ENCODE results near the gene ZBED4. TPM values are rescaled to one million over a fixed set of nuclear protein-coding genes. Genes with fewer than 3 reads are reported as not detected.
A peak's percentile ranks its signal among the peaks of the same experiment; 100 is the strongest.

The ZBED4 gene
- total and polyA plus RNA-seq, 2 of the 13 experiments (the other 11 are each of a cell fraction or from before 2014, with no cell fraction given): 5.4 to 9.6 TPM

DNA sequence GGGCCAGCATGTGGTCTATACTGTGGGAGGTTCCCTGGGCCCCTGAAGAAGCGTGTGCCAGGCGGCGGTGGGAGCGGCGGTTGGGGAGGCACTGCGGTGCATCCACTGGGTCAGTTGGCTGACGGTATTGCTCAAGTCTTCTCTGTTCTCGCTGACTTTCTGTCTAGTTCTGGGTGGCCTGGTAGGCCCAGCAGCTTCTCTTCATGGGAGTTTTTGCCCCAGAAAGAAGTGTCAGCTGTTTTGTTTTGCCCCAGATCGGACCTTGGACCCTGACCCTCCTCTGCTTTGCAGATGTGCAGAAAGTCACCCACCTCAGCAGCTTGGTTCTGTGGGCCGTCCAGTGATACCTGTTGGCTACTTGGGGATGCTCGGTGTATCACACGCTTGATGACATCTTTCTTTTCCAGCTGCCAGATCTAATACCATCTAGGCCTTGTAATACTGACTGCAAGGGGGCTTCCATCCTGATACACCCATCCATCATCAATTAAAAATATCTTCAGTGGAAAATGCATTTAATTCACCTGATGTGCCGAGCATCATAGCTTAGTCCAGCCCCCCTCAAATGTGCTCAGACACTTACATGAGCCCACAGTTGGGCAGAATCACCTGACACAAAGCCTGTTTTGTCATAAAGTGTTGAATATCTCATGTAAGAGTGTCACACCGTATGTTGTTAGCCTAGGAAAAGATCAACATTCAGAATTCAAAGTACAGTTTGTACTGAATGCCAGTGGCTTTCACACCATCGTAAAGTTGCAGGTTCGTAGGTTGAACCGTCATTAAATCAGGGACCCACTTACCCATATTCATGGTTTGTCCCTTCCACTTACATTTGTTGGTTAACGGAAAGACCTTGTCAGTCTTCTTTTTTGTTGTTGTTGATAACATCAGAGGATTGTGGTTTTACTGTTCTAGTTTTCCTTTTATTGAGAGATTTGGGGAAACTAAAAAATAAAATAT lies 13.9 kb downstream of the ZBED4 start (continued):
- TF ChIP-seq, protein P1, sequence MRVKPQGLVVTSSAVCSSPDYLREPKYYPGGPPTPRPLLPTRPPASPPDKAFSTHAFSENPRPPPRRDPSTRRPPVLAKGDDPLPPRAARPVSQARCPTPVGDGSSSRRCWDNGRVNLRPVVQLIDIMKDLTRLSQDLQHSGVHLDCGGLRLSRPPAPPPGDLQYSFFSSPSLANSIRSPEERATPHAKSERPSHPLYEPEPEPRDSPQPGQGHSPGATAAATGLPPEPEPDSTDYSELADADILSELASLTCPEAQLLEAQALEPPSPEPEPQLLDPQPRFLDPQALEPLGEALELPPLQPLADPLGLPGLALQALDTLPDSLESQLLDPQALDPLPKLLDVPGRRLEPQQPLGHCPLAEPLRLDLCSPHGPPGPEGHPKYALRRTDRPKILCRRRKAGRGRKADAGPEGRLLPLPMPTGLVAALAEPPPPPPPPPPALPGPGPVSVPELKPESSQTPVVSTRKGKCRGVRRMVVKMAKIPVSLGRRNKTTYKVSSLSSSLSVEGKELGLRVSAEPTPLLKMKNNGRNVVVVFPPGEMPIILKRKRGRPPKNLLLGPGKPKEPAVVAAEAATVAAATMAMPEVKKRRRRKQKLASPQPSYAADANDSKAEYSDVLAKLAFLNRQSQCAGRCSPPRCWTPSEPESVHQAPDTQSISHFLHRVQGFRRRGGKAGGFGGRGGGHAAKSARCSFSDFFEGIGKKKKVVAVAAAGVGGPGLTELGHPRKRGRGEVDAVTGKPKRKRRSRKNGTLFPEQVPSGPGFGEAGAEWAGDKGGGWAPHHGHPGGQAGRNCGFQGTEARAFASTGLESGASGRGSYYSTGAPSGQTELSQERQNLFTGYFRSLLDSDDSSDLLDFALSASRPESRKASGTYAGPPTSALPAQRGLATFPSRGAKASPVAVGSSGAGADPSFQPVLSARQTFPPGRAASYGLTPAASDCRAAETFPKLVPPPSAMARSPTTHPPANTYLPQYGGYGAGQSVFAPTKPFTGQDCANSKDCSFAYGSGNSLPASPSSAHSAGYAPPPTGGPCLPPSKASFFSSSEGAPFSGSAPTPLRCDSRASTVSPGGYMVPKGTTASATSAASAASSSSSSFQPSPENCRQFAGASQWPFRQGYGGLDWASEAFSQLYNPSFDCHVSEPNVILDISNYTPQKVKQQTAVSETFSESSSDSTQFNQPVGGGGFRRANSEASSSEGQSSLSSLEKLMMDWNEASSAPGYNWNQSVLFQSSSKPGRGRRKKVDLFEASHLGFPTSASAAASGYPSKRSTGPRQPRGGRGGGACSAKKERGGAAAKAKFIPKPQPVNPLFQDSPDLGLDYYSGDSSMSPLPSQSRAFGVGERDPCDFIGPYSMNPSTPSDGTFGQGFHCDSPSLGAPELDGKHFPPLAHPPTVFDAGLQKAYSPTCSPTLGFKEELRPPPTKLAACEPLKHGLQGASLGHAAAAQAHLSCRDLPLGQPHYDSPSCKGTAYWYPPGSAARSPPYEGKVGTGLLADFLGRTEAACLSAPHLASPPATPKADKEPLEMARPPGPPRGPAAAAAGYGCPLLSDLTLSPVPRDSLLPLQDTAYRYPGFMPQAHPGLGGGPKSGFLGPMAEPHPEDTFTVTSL (CRISPR knock-in tag; IDR thresholded peaks at IDR 0.05; ENCODE audit: borderline replicate concordance): peak; percentile 22; the same call in 1 of the 2 replicates
- TF ChIP-seq NR2F6 (IDR thresholded peaks at IDR 0.05) (no peak), NR2F6 (CRISPR knock-in tag; IDR thresholded peaks at IDR 0.05) (peak; percentile 49; the same call in 1 of the 2 replicates), LCORL (IDR thresholded peaks at IDR 0.05) (no peak), LCORL (CRISPR knock-in tag; IDR thresholded peaks at IDR 0.05) (peak; percentile 71; the same call in 1 of the 2 replicates), ZBTB42 (CRISPR knock-in tag; IDR thresholded peaks at IDR 0.05) (0 out of 2 replicates have a peak, but pooled peaks have one; percentile 78), ZBTB20 (CRISPR knock-in tag; IDR thresholded peaks at IDR 0.05; ENCODE audit: borderline replicate concordance, low read depth) (peak; percentile 57; the same call in 1 of the 2 replicates), NCOA1 (CRISPR knock-in tag; IDR thresholded peaks at IDR 0.05) (no peak), ZFX (CRISPR knock-in tag; IDR thresholded peaks at IDR 0.05; ENCODE audit: low read depth) (peak; percentile 77), ZNF644 (CRISPR knock-in tag; IDR thresholded peaks at IDR 0.05; ENCODE audit: low read depth) (peak; percentile 69), KLF6 (CRISPR knock-in tag; IDR thresholded peaks at IDR 0.05) (no peak), THAP9 (CRISPR knock-in tag; IDR thresholded peaks at IDR 0.05; ENCODE audit: borderline replicate concordance) (no peak), PLRG1 (conservative IDR thresholded peaks at IDR 0.05) (no peak), ZFP90 (CRISPR knock-in tag; IDR thresholded peaks at IDR 0.05; ENCODE audit: borderline replicate concordance) (0 out of 2 replicates have a peak, but pooled peaks have one; percentile 25), HMG20B (CRISPR knock-in tag; conservative IDR thresholded peaks at IDR 0.05) (no peak)
- TF ChIP-seq, protein P2, sequence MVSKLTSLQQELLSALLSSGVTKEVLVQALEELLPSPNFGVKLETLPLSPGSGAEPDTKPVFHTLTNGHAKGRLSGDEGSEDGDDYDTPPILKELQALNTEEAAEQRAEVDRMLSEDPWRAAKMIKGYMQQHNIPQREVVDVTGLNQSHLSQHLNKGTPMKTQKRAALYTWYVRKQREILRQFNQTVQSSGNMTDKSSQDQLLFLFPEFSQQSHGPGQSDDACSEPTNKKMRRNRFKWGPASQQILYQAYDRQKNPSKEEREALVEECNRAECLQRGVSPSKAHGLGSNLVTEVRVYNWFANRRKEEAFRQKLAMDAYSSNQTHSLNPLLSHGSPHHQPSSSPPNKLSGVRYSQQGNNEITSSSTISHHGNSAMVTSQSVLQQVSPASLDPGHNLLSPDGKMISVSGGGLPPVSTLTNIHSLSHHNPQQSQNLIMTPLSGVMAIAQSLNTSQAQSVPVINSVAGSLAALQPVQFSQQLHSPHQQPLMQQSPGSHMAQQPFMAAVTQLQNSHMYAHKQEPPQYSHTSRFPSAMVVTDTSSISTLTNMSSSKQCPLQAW (CRISPR knock-in tag; IDR thresholded peaks at IDR 0.05): 0 out of 2 replicates have a peak, but pooled peaks have one; percentile 47
- TF ChIP-seq, protein P3, sequence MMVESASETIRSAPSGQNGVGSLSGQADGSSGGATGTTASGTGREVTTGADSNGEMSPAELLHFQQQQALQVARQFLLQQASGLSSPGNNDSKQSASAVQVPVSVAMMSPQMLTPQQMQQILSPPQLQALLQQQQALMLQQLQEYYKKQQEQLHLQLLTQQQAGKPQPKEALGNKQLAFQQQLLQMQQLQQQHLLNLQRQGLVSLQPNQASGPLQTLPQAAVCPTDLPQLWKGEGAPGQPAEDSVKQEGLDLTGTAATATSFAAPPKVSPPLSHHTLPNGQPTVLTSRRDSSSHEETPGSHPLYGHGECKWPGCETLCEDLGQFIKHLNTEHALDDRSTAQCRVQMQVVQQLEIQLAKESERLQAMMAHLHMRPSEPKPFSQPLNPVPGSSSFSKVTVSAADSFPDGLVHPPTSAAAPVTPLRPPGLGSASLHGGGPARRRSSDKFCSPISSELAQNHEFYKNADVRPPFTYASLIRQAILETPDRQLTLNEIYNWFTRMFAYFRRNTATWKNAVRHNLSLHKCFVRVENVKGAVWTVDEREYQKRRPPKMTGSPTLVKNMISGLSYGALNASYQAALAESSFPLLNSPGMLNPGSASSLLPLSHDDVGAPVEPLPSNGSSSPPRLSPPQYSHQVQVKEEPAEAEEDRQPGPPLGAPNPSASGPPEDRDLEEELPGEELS (CRISPR knock-in tag; IDR thresholded peaks at IDR 0.05): peak; percentile 28; the same call in 1 of the 2 replicates

Measured in HepG2 (cell line).